Endothelial cell of umbilical vein (primary cell): ENCODE data around the gene PRKAR1A. TPM values are rescaled to one million over a fixed set of nuclear protein-coding genes. Genes with fewer than 3 reads are reported as not detected.

Experiments used
- BruUV-seq: library from RNA; stranded (reverse); fragments of 400-500 nt; replicated peaks from 2 replicates; lab custom pipeline; 2021; lab: Mats Ljungman, UMichigan
- CTCF ChIA-PET: fragments of 300-600, 350-600 bp; sonication (Branson Sonifier 250); formaldehyde crosslinking; loops from one replicate; lab custom pipeline; 2021; ENCODE audit warnings: antibody characterized with exemption, inconsistent platforms; lab: Charles Lee
- POLR2A ChIA-PET: fragments of 300-600, 350-600 bp; sonication (Branson Sonifier 250); formaldehyde crosslinking; loops from one replicate; lab custom pipeline; 2021; ENCODE audit warnings: antibody characterized with exemption, inconsistent platforms; lab: Charles Lee
- DNase-seq: peaks from one replicate; pipeline ENCODE4 v3.0.0-alpha.2; 2011; ENCODE audit warnings: low read depth, low spot score
- FAIRE-seq: peaks from 2 replicates; lab custom pipeline; 2011; peaks lifted over from hg19 to GRCh38; lab: Jason Lieb, UNC
- H2AFZ ChIP-seq: 2 replicates; pipeline ENCODE4 v1.6.0; 2012; ENCODE audit warnings: low read depth, low read length, control low read depth, inconsistent platforms
- H3K27ac ChIP-seq: 2 replicates; pipeline ENCODE4 v1.5.1; 2011; ENCODE audit warnings: low read depth, mild to moderate bottlenecking, control low read depth, low read length, moderate library complexity; ENCODE audit not compliant: insufficient read depth
- H3K27me3 ChIP-seq, 2 experiments: 2 replicates each; pipeline versions ENCODE4 v1.6.0 to v1.6.1; 2011; ENCODE audit warnings: low read length in 2 of 2, mixed read lengths in 1 of 2; ENCODE audit not compliant: control insufficient read depth in 2 of 2, insufficient read depth in 2 of 2
- H3K36me3 ChIP-seq, 2 experiments: 2 replicates in 1 of 2; 3 replicates in 1 of 2; pipeline ENCODE4 v1.5.1; 2011; ENCODE audit warnings: low read length in 2 of 2, mild to moderate bottlenecking in 1 of 2, moderate library complexity in 1 of 2; ENCODE audit not compliant: control insufficient read depth in 2 of 2, insufficient read depth in 2 of 2; ENCODE audit errors: extremely low read depth in 1 of 2
- H3K4me1 ChIP-seq: 3 replicates; pipeline ENCODE4 v1.5.1; 2011; ENCODE audit warnings: mild to moderate bottlenecking, low read length; ENCODE audit not compliant: control insufficient read depth, insufficient read depth; ENCODE audit errors: extremely low read depth
- H3K4me2 ChIP-seq: 2 replicates; pipeline ENCODE4 v1.6.1; 2011; ENCODE audit warnings: low read length, control low read depth, mixed read lengths; ENCODE audit not compliant: insufficient read depth
- H3K4me3 ChIP-seq, 3 experiments: fragments of 200-600 bp in 1 of 3; sonication (generic), shearing (Covaris generic) in 1 of 3; replicated peaks in 1 of 3; 2 replicates each; pipeline ENCODE4 v1.5.1; 2011 to 2016; ENCODE audit warnings: control low read depth in 3 of 3, low read length in 3 of 3, mild to moderate bottlenecking in 2 of 3, inconsistent platforms in 1 of 3, low read depth in 1 of 3, moderate library complexity in 1 of 3; ENCODE audit not compliant: insufficient read depth in 1 of 3
- H3K79me2 ChIP-seq: 2 replicates; pipeline ENCODE4 v1.6.0; 2012; ENCODE audit warnings: low read length, inconsistent platforms; ENCODE audit not compliant: control insufficient read depth, insufficient read depth
- H3K9ac ChIP-seq: replicated peaks from 2 replicates; pipeline ENCODE3; 2011; ENCODE audit warnings: low read length, control low read depth; ENCODE audit not compliant: insufficient read depth; ENCODE audit errors: extremely low read depth
- H3K9me1 ChIP-seq: replicated peaks from 3 replicates; pipeline ENCODE4 v1.6.0; 2011; ENCODE audit warnings: mild to moderate bottlenecking, low read length; ENCODE audit not compliant: control insufficient read depth, insufficient read depth; ENCODE audit errors: extremely low read depth
- H3K9me3 ChIP-seq: replicated peaks from 2 replicates; pipeline ENCODE4 v1.5.1; 2012; ENCODE audit warnings: low read length, inconsistent platforms; ENCODE audit not compliant: control insufficient read depth, insufficient read depth
- H4K20me1 ChIP-seq: replicated peaks from 2 replicates; pipeline ENCODE3; 2011; ENCODE audit warnings: mild to moderate bottlenecking, low read length; ENCODE audit not compliant: control insufficient read depth, insufficient read depth; ENCODE audit errors: extremely low read depth
- CTCF ChIP-seq, 2 donors: IDR thresholded peaks; 1 replicate in 1 of 2; 2 replicates in 1 of 2; pipeline ENCODE4 v1.5.1; 2011; ENCODE audit warnings: low read length in 2 of 2, mild to moderate bottlenecking in 2 of 2, moderate library complexity in 2 of 2, control low read depth in 1 of 2, inconsistent platforms in 1 of 2, low read depth in 1 of 2; ENCODE audit not compliant: insufficient read depth in 1 of 2; ENCODE audit errors: extremely low read depth in 1 of 2
- GATA2 ChIP-seq: IDR thresholded peaks from 2 replicates; pipeline ENCODE4 v1.7.0; 2011; ENCODE audit warnings: low read depth, mild to moderate bottlenecking, moderate library complexity, mixed read lengths, low read length; ENCODE audit not compliant: insufficient read length, insufficient read depth
- POLR2AphosphoS5 ChIP-seq: IDR thresholded peaks from 2 replicates; pipeline ENCODE4 v1.6.1; 2012; ENCODE audit warnings: low read depth, mild to moderate bottlenecking, control low read depth, low read length, moderate library complexity; ENCODE audit not compliant: insufficient read depth
- dilution Hi-C: fragments of 300-500 bp; cut with MboI; formaldehyde crosslinking; loops from one replicate; pipeline ENCODE4 v1.15.0; 2019; ENCODE audit warnings: low sequenced_read_pairs; ENCODE audit not compliant: extremely low pct_ligation_motif_present
- intact Hi-C: fragments of 100-400 bp; cut with micrococcal nuclease; formaldehyde crosslinking; loops from one replicate; pipeline ENCODE4 v1.10.0; 2022
- polyA plus RNA-seq, 4 experiments: library from polyadenylated mRNA; depleted of rRNA in 3 of 4; stranded (reverse) in 3 of 4; unstranded in 1 of 4; fragments of >200 nt; gene quantifications; 2 replicates each; pipeline versions ENCODE4 v1.2.1 to v1.2.3, GENCODE V29; 2011 to 2012; ENCODE audit warnings: missing spikeins in 1 of 4
- total RNA-seq: library from RNA; stranded (reverse); gene quantifications from 2 replicates; pipeline ENCODE4 v1.2.3, GENCODE V29; 2021

The PRKAR1A gene
- total and polyA plus RNA-seq, 2 donors (not counting 3 experiments of a cell fraction or from before 2014, with no cell fraction given): 92.0 to 257 TPM

DNA sequence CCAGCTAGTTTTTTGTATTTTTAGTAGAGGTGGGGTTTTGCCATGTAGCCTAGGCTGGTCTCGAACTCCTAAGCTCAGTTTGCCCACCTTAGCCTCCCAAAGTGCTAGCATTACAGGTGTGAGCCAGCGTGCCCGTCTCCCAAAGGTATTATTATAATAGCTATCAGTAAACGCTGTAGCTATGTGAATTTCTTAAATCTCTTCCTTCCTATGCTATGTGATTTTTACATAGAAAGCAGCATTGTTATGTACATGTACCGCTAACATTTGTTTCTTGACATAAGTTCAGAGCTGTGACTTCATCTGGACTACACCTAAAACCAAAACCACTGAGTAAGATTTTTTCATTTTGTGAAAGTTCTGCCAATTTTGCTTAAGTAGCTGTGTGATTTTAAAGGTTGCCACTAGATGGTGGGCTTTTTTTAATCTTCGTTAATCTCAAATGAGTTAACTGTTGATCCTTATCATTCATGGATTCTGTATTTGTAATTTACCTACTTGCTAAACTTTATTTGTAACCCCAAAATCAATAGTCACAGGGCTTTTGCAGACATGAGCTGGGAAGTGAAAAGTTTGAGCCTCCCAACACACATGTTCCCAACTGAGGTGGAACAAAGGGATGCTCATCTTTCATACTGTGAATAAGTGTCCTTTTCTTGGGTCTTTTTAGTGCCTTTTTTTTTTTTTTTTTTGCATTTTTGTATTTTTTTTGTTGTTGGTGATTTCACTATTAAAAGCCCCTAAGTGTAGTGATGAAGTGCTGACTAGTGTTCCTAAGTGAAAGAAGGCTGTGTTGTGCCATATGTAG lies 21.9 kb downstream of the PRKAR1A start:
- Histone ChIP-seq H3K27ac (no peak overlapping the region), H3K79me2 (no peaks in the 10 kb centered on the region), H3K4me3 (no peak overlapping the region), H4K20me1 (no peaks in the 10 kb centered on the region), H3K4me2 (no peak overlapping the region), H3K9ac (no peak overlapping the region), H3K27me3 (no peaks in the 10 kb centered on the region), H2AFZ (no peak overlapping the region), H3K36me3 (peaks cover 21 to 32% of the 10 kb centered on the region in 2 experiments), H3K9me3 (no peaks in the 10 kb centered on the region), H3K9me1 (no peaks in the 10 kb centered on the region), H3K4me1 (no peaks in the 10 kb centered on the region)
- intact Hi-C loops (loop anchor here (1.0 to 5.0 kb wide), 3 partner anchors 78 to 713 kb away; no protein-coding TSS in a partner anchor), dilution Hi-C loops (no loop called here)
- BruUV-seq: no TSS peak
- ChIA-PET CTCF (interaction anchor here (0.7 to 1.8 kb wide), 18 partner anchors 11 to 713 kb away, joined by 3 to 40 read pairs (median 4); no protein-coding TSS in a partner anchor), POLR2A (no interaction called here)
- DNase-seq: peak; percentile 29
- FAIRE-seq: no peak
- TF ChIP-seq GATA2 (peak; percentile 61), POLR2AphosphoS5 (no peak), CTCF (IDR thresholded peaks at IDR 0.05; ENCODE audit: extremely low read depth in 1 of 2, insufficient read depth in 1 of 2, low read depth in 1 of 2, low read length in 2 of 2) (peak; percentile 12 to 13)
